HCT116 (cell line): ENCODE results near the gene EEFSEC.

Experiments used
- ATF3 ChIP-seq: IDR thresholded peaks from 2 replicates; pipeline ENCODE4 v1.6.1; 2012
- CTCF ChIP-seq, 3 experiments: fragments of 200-600 bp in 1 of 3; sonication (generic) in 1 of 3; IDR thresholded peaks in 2 of 3; conservative IDR thresholded peaks in 1 of 3; 2 replicates each; pipeline ENCODE4 v1.5.1; 2012 to 2017; ENCODE audit warnings: low read depth in 2 of 3, low read length in 2 of 3, antibody characterized with exemption in 1 of 3, borderline replicate concordance in 1 of 3, control low read depth in 1 of 3, mild to moderate bottlenecking in 1 of 3, mixed read lengths in 1 of 3, mixed run types in 1 of 3, moderate library complexity in 1 of 3; ENCODE audit not compliant: insufficient read depth in 1 of 3
- EZH2 ChIP-seq: fragments of 200-600 bp; sonication (generic); IDR thresholded peaks from 2 replicates; pipeline ENCODE4 v1.6.1; 2017; ENCODE audit warnings: antibody characterized with exemption, mixed run types
- FOSL1 ChIP-seq: IDR thresholded peaks from 2 replicates; pipeline ENCODE4 v1.6.1; 2012; ENCODE audit warnings: low read depth
- JUND ChIP-seq: IDR thresholded peaks from 2 replicates; pipeline ENCODE4 v1.6.1; 2012
- MAX ChIP-seq: IDR thresholded peaks from 2 replicates; pipeline ENCODE4 v1.6.1; 2012
- POLR2A ChIP-seq: IDR thresholded peaks from 2 replicates; pipeline ENCODE4 v1.7.0; 2011; ENCODE audit warnings: borderline replicate concordance; ENCODE audit not compliant: insufficient read depth, insufficient read length; ENCODE audit errors: extremely low read depth
- REST ChIP-seq: IDR thresholded peaks from 2 replicates; pipeline ENCODE4 v1.6.1; 2012; ENCODE audit warnings: low read depth
- SP1 ChIP-seq: IDR thresholded peaks from 2 replicates; pipeline ENCODE4 v1.6.1; 2012; ENCODE audit warnings: low read depth
- YY1 ChIP-seq: IDR thresholded peaks from 2 replicates; pipeline ENCODE4 v1.6.1; 2011; ENCODE audit warnings: low read length, low read depth, moderate library complexity, mild to moderate bottlenecking; ENCODE audit not compliant: insufficient replicate concordance; ENCODE audit errors: extremely low read depth
- ZNF274 ChIP-seq: fragments of 200-500 bp; sonication (Bioruptor generic); IDR thresholded peaks from 2 replicates; pipeline ENCODE4 v1.6.1; 2014; ENCODE audit warnings: mild to moderate bottlenecking, low read depth, low read length, inconsistent platforms

GRCh38 chr3:128320551-128321340 lies 167.5 kb downstream of the EEFSEC start:
- TF ChIP-seq YY1 = no peak
- no peak for TF ChIP-seq POLR2A
- TF ChIP-seq CTCF (IDR thresholded peaks at IDR 0.05 in 2 of 3, conservative IDR thresholded peaks at IDR 0.05 in 1 of 3; ENCODE audit: borderline replicate concordance in 1 of 3, insufficient read depth in 1 of 3, low read depth in 2 of 3, low read length in 2 of 3) = no peak
- TF ChIP-seq SP1 = no peak
- TF ChIP-seq REST = no peak
- TF ChIP-seq ATF3 = no peak
- no peak for TF ChIP-seq MAX
- TF ChIP-seq ZNF274 = no peak
- no peak for TF ChIP-seq JUND
- TF ChIP-seq EZH2 = no peak
- no peak for TF ChIP-seq FOSL1
